A549 treated with RU486 at 1 μM for 4 hours (cell line): ENCODE measurements around the gene SLC39A1. TPM values are rescaled to one million over a fixed set of nuclear protein-coding genes. Genes with fewer than 3 reads are reported as not detected.

Experiments used
- total RNA-seq: library from RNA; stranded (reverse); fragments of 200-300 nt; extraction: Qiagen RNA extraction; gene quantifications from 5 replicates; pipeline ENCODE4 v1.2.3, GENCODE V29; 2022; ENCODE audit warnings: low read depth

SLC39A1 gene
- total RNA-seq, result 141 to 162 TPM (median 149 TPM) in 5 replicates

GRCh38 chr1:153963030-153963849 lies at the start of gene SLC39A1:
TSS of gene SLC39A1 (minus strand) at chr1:153963537. CDS start at chr1:153962715, 822 bp downstream.

GRCh38 chr1:153990468-153991150 lies 27.3 kb upstream of the SLC39A1 start, which contains the start of gene RPS27:
TSS of gene RPS27 (plus strand) at chr1:153990762. CDS start at chr1:153990797, 35 bp downstream.

GRCh38 chr1:153985941-153986761 lies 22.8 kb upstream of the SLC39A1 start, which contains the start of gene RAB13:
TSS of gene RAB13 (minus strand) at chr1:153986339. CDS start at chr1:153986236, 103 bp downstream.

GRCh38 chr1:153977250-153978240 lies 14.2 kb upstream of the SLC39A1 start, which contains the start of gene JTB:
TSS of gene JTB (minus strand) at chr1:153977674. CDS start at chr1:153977252, 422 bp downstream.

GRCh38 chr1:153967107-153967999 lies 4.0 kb upstream of the SLC39A1 start, which contains the start of gene CREB3L4:
TSS of gene CREB3L4 (plus strand) at chr1:153967902. CDS start at chr1:153968526, 624 bp downstream.

GRCh38 chr1:153958111-153958960 lies 5.0 kb downstream of the SLC39A1 start, which contains the start of gene CRTC2:
TSS of gene CRTC2 (minus strand) at chr1:153958612. CDS start at chr1:153958497, 115 bp downstream.

GRCh38 chr1:153946622-153947241 lies 16.6 kb downstream of the SLC39A1 start, which contains the start of gene DENND4B:
TSS of gene DENND4B (minus strand) at chr1:153946718. CDS start at chr1:153944374, 2,344 bp downstream.

GRCh38 chr1:153922972-153923925 lies 40.1 kb downstream of the SLC39A1 start, which contains the start of gene GATAD2B:
TSS of gene GATAD2B (minus strand) at chr1:153922972. CDS start at chr1:153828347, 94,625 bp downstream.

Other genes starting within 250 kb of the SLC39A1 start
- gene INTS3, start 235.5 kb downstream of the SLC39A1 start, total RNA-seq, result 14.1 to 20.4 TPM (median 17.7 TPM) in 5 replicates
- 0.39 to 1.7 TPM (median 0.92 TPM) in 5 replicates for gene SLC27A3, start 188.1 kb downstream of the SLC39A1 start, total RNA-seq
- gene GATAD2B, start 40.6 kb downstream of the SLC39A1 start, total RNA-seq, result 6.8 to 10.3 TPM (median 8.7 TPM) in 5 replicates
- 20.4 to 33.0 TPM (median 31.2 TPM) in 5 replicates for gene DENND4B, start 16.8 kb downstream of the SLC39A1 start, total RNA-seq
- 33.2 to 45.2 TPM (median 38.3 TPM) in 5 replicates for gene CRTC2, start 4.9 kb downstream of the SLC39A1 start, total RNA-seq
- gene CREB3L4, start 4.4 kb upstream of the SLC39A1 start, total RNA-seq, result 7.9 to 10.6 TPM (median 9.9 TPM) in 5 replicates
- 106 to 170 TPM (median 153 TPM) in 5 replicates for gene JTB, start 14.1 kb upstream of the SLC39A1 start, total RNA-seq
- gene RAB13, start 22.8 kb upstream of the SLC39A1 start, total RNA-seq, result 138 to 159 TPM (median 146 TPM) in 5 replicates
- gene RPS27, start 27.2 kb upstream of the SLC39A1 start, total RNA-seq, result 4,038 to 7,790 TPM (median 4,623 TPM) in 5 replicates
- gene NUP210L, start 191.5 kb upstream of the SLC39A1 start, total RNA-seq, result not detected in 5 replicates
- 459 to 630 TPM (median 469 TPM) in 5 replicates for gene TPM3, start 228.6 kb upstream of the SLC39A1 start, total RNA-seq
- 0.61 TPM in 1 of 5 replicates, not detected in the others for gene CFAP141, start 242.8 kb upstream of the SLC39A1 start, total RNA-seq